ACC112 (cell line): ENCODE data around the gene MSI2.
"Not testable (repeated sequence)": the region's sequence is repeated elsewhere in the genome, so short reads cannot be mapped to it uniquely, and the experiment has no call there.

Experiments used
- H2AFZ ChIP-seq: fragments of 200-600 bp; sonication (generic); one replicate; pipeline ENCODE4 v1.6.0; 2017; ENCODE audit warnings: antibody characterized with exemption, low read length; ENCODE audit not compliant: unreplicated experiment
- H3K27ac ChIP-seq: fragments of 200-600 bp; sonication (generic); 2 replicates; pipeline ENCODE4 v1.5.1; 2014; ENCODE audit warnings: low read depth, mild to moderate bottlenecking, antibody characterized with exemption, low read length, moderate library complexity
- H3K27me3 ChIP-seq: fragments of 200-600 bp; sonication (generic); 2 replicates; pipeline ENCODE4 v1.6.1; 2014; ENCODE audit warnings: mild to moderate bottlenecking, antibody characterized with exemption, low read length, moderate library complexity, mixed read lengths; ENCODE audit not compliant: insufficient read depth
- H3K36me3 ChIP-seq: fragments of 200-600 bp; sonication (generic); 2 replicates; pipeline ENCODE4 v1.6.1; 2016; ENCODE audit warnings: mild to moderate bottlenecking, antibody characterized with exemption, low read length, moderate library complexity, mixed read lengths; ENCODE audit not compliant: insufficient read depth
- H3K4me1 ChIP-seq: fragments of 200-600 bp; sonication (generic); one replicate; pipeline ENCODE4 v1.6.1; 2016; ENCODE audit warnings: low read length, mixed read lengths; ENCODE audit not compliant: insufficient read depth, unreplicated experiment, control insufficient read depth
- H3K4me3 ChIP-seq: fragments of 200-600 bp; sonication (generic); 2 replicates; pipeline ENCODE4 v1.5.1; 2014; ENCODE audit warnings: mild to moderate bottlenecking, low read depth, low read length
- H3K79me2 ChIP-seq: fragments of 200-600 bp; sonication (generic); one replicate; pipeline ENCODE4 v1.6.0; 2016; ENCODE audit warnings: low read length; ENCODE audit not compliant: control insufficient read depth, unreplicated experiment, insufficient read depth

Gene MSI2

GRCh38 chr17:57619061-57619937, 363.0 kb downstream of the MSI2 start:
- H3K27ac ChIP-seq, result no peak overlapping the region
- H3K4me1 ChIP-seq, result peaks cover 5% of the 10 kb centered on the region
- no peaks in the 10 kb centered on the region for H3K27me3 ChIP-seq
- no peak overlapping the region for H2AFZ ChIP-seq
- no peak overlapping the region for H3K4me3 ChIP-seq
- no peaks in the 10 kb centered on the region for H3K79me2 ChIP-seq
- H3K36me3 ChIP-seq, result no peaks in the 10 kb centered on the region; the same call in 1 of the 2 replicates

- Histone ChIP-seq H3K27ac (no peak overlapping the region), H3K36me3 (no peaks in the 10 kb centered on the region; the same call in 1 of the 2 replicates), H3K27me3 (no peaks in the 10 kb centered on the region), H2AFZ (no peak overlapping the region), H3K79me2 (no peaks in the 10 kb centered on the region), H3K4me3 (no peak overlapping the region), H3K4me1 (peaks cover 5% of the 10 kb centered on the region)
These were observed 364.3 kb downstream of the MSI2 start for GRCh38 chr17:57620576-57620975.

DNA sequence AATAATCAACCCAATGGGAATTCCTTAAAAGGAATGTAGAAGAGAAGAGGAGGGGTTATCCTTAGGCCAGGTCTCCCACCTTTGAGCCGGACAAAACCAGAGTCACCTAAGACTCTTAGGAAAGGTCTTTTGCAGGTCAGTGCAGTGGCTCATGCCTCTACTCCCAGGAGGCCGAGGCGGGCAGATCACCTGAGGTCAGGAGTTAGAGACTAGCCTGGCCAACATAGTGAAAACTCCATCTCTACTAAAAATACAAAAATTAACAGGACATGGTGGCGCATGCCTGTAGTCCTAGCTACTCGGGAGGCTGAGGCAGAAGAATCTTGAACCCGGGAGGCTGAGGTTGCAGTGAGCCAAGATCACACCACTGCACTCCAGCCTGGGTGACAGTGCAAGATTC, 365.5 kb downstream of the MSI2 start:
- not testable (repeated sequence) for H3K79me2 ChIP-seq, H3K4me1 ChIP-seq, H3K4me3 ChIP-seq, H3K36me3 ChIP-seq, H3K27ac ChIP-seq, H2AFZ ChIP-seq, H3K27me3 ChIP-seq

DNA sequence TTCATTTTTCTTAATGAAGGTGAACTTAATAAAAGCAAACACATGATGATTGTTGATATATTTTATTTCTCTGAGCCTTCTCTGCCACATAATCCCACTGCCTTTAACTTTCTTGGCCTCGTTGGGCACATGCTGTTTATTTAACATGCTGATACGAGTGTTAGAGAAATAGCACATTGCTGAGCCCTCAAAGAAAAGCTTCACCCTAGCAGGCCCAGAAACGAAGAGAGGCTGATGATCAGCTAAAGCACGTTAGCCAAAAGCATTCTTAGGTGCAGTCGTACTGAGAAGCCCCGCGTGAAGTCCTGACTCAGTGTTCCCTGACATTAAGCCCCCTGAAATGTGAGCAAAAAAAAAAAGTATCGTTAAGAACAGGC, 366.0 kb downstream of the MSI2 start:
- no peaks in the 10 kb centered on the region for H3K27me3 ChIP-seq
- H2AFZ ChIP-seq, result no peak overlapping the region
- H3K4me3 ChIP-seq, result no peak overlapping the region
- no peaks in the 10 kb centered on the region for H3K79me2 ChIP-seq
- H3K36me3 ChIP-seq, result no peaks in the 10 kb centered on the region
- H3K4me1 ChIP-seq, result peaks cover 5% of the 10 kb centered on the region
- no peak overlapping the region for H3K27ac ChIP-seq

DNA sequence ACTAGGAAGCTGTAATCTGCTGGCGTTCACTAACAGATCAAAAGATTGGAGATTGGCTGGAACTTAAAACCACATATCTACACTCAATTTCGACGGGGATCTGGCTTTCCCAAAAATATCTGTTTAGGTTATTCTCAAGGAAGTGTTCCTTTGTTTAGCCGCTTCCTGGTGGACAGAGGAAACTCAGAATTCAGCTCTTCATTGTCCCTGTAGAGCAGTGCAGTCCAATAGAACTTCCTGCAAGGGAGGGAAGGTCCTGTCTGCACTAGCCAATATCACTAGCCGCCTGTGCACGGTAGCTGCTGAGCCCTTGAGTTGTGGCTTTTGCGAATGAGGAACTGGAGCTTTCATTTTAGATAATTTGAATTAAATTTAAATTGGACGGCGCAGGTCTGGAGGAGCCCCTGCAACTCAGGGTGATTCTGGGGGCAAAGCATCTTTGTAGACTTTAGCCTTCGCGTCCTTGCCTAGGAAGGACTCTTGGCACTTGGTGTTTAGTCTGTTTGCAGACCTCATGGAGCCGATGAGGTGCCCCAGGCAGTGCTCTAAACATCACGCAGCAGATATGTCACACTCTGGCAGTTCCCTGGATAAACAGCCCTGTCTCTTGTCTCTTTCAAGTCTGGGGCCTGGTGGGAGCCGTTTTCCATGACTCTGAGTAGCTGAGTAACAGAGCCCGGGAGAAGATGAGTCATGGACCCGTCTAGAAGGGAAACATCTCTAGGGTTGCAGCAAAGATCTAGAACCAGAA, 366.5 kb downstream of the MSI2 start:
- no peaks in the 10 kb centered on the region for H3K36me3 ChIP-seq
- no peaks in the 10 kb centered on the region for H3K27me3 ChIP-seq
- H3K4me3 ChIP-seq, result no peak overlapping the region
- H3K4me1 ChIP-seq, result peaks cover 5% of the 10 kb centered on the region
- no peak overlapping the region for H2AFZ ChIP-seq
- no peaks in the 10 kb centered on the region for H3K79me2 ChIP-seq
- H3K27ac ChIP-seq, result no peak overlapping the region

GRCh38 chr17:57623620-57624019, 367.3 kb downstream of the MSI2 start:
- Histone ChIP-seq H3K4me1 (peaks cover 5% of the 10 kb centered on the region), H2AFZ (no peak overlapping the region), H3K36me3 (no peaks in the 10 kb centered on the region), H3K4me3 (no peak overlapping the region), H3K79me2 (no peaks in the 10 kb centered on the region), H3K27me3 (no peaks in the 10 kb centered on the region), H3K27ac (no peak overlapping the region)

DNA sequence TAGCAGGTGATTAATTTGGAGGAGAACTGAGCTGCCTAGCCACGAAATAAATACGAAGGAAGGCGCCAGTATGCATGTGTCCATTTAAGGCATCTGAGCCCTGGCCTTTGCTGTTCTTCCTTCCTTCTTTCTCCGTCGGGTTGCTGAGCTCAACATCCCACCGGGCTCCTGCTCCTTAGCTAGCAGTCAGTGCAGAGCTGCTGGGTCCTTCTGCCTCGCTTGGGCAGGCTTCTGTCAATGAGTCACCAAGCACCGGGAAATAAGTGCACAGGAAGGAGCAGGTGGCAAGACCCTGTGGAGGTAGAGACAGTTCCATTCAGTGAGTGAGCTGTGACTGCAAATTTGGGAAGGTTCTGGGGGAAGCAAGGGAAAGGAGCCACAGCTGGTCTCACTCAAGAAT, 368.1 kb downstream of the MSI2 start:
- H3K79me2 ChIP-seq, result no peaks in the 10 kb centered on the region
- no peak overlapping the region for H3K27ac ChIP-seq
- H3K27me3 ChIP-seq, result no peaks in the 10 kb centered on the region
- no peak overlapping the region for H2AFZ ChIP-seq
- H3K36me3 ChIP-seq, result no peaks in the 10 kb centered on the region
- H3K4me3 ChIP-seq, result no peak overlapping the region
- peaks cover 5% of the 10 kb centered on the region for H3K4me1 ChIP-seq

GRCh38 chr17:57625511-57625910, 369.2 kb downstream of the MSI2 start:
- H3K27me3 ChIP-seq, result no peaks in the 10 kb centered on the region
- no peak overlapping the region for H3K4me3 ChIP-seq
- peaks cover 5% of the 10 kb centered on the region for H3K4me1 ChIP-seq
- no peak overlapping the region for H2AFZ ChIP-seq
- H3K79me2 ChIP-seq, result no peaks in the 10 kb centered on the region
- no peaks in the 10 kb centered on the region for H3K36me3 ChIP-seq
- H3K27ac ChIP-seq, result no peak overlapping the region

GRCh38 chr17:57625957-57626356, 369.6 kb downstream of the MSI2 start:
- Histone ChIP-seq H3K36me3 (no peaks in the 10 kb centered on the region), H2AFZ (no peak overlapping the region), H3K79me2 (no peaks in the 10 kb centered on the region), H3K4me3 (no peak overlapping the region), H3K4me1 (peaks cover 5% of the 10 kb centered on the region), H3K27me3 (no peaks in the 10 kb centered on the region), H3K27ac (no peak overlapping the region)

DNA sequence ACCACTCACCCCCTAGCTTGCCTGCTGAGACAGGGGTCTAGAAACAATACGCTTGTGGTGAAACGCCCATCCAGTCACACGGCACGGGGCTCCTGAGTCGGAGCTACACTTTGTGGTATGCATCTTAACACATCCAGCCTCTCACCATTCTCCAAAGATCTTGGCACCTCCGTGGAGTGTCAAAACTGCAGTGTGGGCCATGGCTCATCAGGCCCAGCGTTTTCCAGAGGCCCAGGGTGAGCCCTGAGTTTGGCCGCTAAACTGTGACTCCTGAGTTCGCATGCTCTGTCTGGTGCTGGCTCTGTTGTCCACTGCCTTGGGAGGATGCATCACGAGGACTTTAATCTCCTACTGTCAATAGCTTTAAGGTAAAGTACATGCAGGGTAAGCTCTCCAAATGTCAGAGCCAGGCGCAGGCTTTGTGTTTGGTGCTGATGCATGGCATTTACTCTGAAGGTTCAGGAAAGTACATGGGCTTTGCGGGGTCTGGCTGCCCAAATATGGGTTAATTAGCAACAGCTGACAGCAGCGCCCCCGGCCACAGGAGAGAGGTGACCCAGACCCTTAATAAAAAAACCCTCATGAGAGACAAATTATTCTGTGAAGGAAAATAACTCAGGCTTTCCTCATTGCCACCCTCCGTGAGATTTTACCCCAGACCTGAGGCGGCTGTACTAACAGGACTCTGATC, 370.3 kb downstream of the MSI2 start:
- peaks cover 5% of the 10 kb centered on the region for H3K4me1 ChIP-seq
- H3K27ac ChIP-seq, result no peak overlapping the region
- H3K27me3 ChIP-seq, result no peaks in the 10 kb centered on the region
- H3K79me2 ChIP-seq, result no peaks in the 10 kb centered on the region
- no peak overlapping the region for H3K4me3 ChIP-seq
- no peaks in the 10 kb centered on the region for H3K36me3 ChIP-seq
- no peak overlapping the region for H2AFZ ChIP-seq
